Gastroesophageal sphincter (tissue), 3 donors: Measurements from ENCODE around the gene PODNL1.

ENCODE experiments used
- CTCF ChIP-seq, 4 experiments: fragments of 200-600 bp in 2 of 4; fragments of 450-650 bp in 2 of 4; sonication (generic) in 1 of 4; IDR thresholded peaks; one replicate each; pipeline ENCODE4 v1.5.1; 2017 to 2019; ENCODE audit warnings: antibody characterized with exemption in 4 of 4, mild to moderate bottlenecking in 2 of 4, moderate library complexity in 2 of 4
- EP300 ChIP-seq: sonication (generic); formaldehyde crosslinking; IDR thresholded peaks from one replicate; pipeline ENCODE4 v1.6.1; 2017; ENCODE audit warnings: antibody characterized with exemption, mild to moderate bottlenecking
- POLR2A ChIP-seq, 2 donors: fragments of 450-650 bp; IDR thresholded peaks; one replicate each; pipeline ENCODE4 v1.6.1; 2017; ENCODE audit warnings: antibody characterized with exemption in 2 of 2, mild to moderate bottlenecking in 2 of 2, moderate library complexity in 1 of 2
- POLR2AphosphoS5 ChIP-seq: sonication (generic); formaldehyde crosslinking; IDR thresholded peaks from one replicate; pipeline ENCODE4 v1.6.1; 2017; ENCODE audit warnings: antibody characterized with exemption

DNA sequence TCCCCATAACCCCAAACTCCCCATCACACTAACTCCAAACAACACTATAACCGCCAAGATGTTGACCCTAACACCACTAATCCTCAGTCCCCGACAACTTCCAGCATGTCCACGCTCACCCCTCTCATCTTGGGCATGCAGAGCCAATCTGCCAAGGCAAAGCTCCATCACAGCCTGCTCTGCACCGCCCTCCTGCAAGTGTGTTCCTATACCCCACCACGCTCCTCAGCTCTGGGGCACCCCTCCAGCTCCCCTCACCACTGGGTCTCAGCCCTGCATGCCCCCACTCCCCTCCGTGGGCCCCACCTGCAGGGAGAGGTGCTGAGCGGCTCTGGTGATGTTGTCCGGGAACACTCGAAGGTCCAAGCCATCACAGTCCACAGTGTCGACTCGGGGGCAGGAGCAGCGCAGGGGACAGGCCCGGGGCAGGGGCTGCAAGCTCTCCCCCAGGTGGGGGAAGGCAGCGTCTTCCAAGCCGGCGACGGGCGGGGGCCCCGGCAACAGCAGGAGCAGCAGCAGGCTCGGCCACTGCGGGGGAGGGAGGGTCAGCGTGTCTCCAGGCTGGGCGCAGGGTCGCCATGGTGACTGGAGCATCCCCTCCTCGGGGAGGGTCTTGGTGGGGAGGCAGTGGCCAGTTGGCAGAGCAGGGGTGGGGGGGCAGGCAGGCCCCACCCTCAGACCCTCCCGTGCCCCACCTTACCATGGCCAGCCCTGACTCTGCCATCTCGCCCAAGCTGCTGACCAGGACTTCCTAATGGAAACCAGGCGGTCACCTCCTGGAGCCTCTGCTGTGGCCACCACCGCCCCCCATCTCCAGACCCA is 527 bp downstream of the PODNL1 start:
- TF ChIP-seq EP300 (no peak), POLR2A (IDR thresholded peaks at IDR 0.05) (no peak), CTCF (IDR thresholded peaks at IDR 0.05) (no peak), POLR2AphosphoS5 (no peak)
